Epithelial cell of proximal tubule (primary cell): ENCODE data around the gene CCDC24. TPM values are rescaled to one million over a fixed set of nuclear protein-coding genes. Genes with fewer than 3 reads are reported as not detected.
A peak's percentile ranks its signal among the peaks of the same experiment; 100 is the strongest.

Experiments used
- DNase-seq: peaks from one replicate; pipeline ENCODE4 v3.0.0-alpha.2; 2011; ENCODE audit warnings: low read depth
- H3K4me3 ChIP-seq: 2 replicates; pipeline ENCODE4 v1.5.1; 2011; ENCODE audit warnings: low read depth, mild to moderate bottlenecking, low read length
- CTCF ChIP-seq: conservative IDR thresholded peaks from 2 replicates; pipeline ENCODE4 v1.5.1; 2012; ENCODE audit warnings: low read depth, mild to moderate bottlenecking, low read length
- total RNA-seq: library from RNA; depleted of rRNA; stranded (reverse); fragments of >200 nt; gene quantifications from 2 replicates; pipeline ENCODE4 v1.2.3, GENCODE V29; 2015

CCDC24 gene
- total RNA-seq, 1 donor from 2014 or later = 6.6 TPM

- DNase-seq = no peak
- no peak overlapping the region for H3K4me3 ChIP-seq
- no peak for TF ChIP-seq CTCF
These were observed 32.9 kb downstream of the CCDC24 start for GRCh38 chr1:44024031-44024902.

GRCh38 chr1:44024903-44025525 is 33.6 kb downstream of the CCDC24 start:
- no peak overlapping the region for H3K4me3 ChIP-seq
- TF ChIP-seq CTCF = no peak
- no peak for DNase-seq

DNA sequence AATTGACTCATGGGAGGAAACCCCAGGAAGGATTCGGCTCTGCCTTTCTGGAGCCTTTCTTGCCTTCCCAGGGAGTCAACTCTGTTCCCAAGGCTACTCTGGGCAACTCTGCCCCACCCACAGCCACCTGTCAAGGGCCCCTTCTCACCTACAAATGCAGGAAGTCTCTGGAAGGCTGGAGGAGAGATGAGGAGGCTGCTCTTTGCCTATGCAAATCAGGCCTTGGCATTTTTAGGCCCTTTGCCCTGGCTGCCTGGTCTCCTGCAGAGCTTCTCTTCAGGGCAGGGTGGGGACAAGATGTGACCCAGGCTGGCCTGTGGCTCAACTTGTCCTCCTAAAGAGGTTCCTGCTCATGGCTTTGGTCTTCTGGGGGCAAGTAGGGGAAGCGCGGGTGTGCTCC is 34.4 kb downstream of the CCDC24 start:
- no peak for TF ChIP-seq CTCF
- no peak overlapping the region for H3K4me3 ChIP-seq
- no peak for DNase-seq

- TF ChIP-seq CTCF = no peak
- H3K4me3 ChIP-seq = no peak overlapping the region
- no peak for DNase-seq
These were observed 35.9 kb downstream of the CCDC24 start for GRCh38 chr1:44027320-44027719.

- TF ChIP-seq CTCF = peak; percentile 7
- no peak for DNase-seq
- peak overlapping the region; percentile 71 for H3K4me3 ChIP-seq
These were observed 38.0 kb downstream of the CCDC24 start for GRCh38 chr1:44029260-44029910.

DNA sequence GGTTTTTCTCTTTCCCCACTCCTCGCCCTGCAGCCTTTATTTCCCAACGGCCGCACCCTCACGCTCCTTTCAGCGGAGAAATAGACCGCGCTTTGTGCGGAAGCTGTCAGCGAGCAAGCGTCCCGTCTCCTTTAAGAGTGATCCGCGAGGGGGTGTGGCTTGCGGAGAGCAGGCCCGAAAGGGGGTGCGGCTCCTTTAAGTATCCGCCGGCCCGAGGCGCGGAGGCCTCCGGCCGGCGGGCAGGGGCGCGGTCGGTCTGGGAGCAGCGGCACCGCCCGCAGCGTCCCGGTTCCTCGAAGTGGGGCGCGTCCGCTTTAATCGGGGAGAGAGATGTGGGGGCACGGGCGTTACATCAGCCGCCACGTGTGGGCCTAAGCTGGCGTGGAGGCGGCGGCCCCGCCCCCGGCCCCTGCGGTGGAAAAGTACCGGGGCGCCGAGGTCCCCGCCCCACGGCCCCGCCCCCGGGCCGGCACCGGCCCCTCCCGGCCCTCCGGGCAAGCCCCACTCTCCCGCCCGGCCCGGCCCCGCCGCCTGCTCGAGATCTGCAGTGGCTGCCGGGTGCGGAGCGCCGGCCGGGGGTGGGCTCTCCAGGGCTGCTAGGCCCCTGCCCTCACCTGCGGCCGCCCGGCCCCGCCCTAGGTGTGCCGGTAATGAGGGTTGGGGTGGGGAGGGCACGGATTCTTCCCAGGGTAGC is 38.7 kb downstream of the CCDC24 start:
- peak overlapping the region; percentile 71 for H3K4me3 ChIP-seq
- no peak for TF ChIP-seq CTCF
- DNase-seq = no peak
